Measurements from ENCODE around the gene SDR42E1.

- TF ChIP-seq NR3C1 (IDR thresholded peaks at IDR 0.05) (no peak), KDM5A (IDR thresholded peaks at IDR 0.05) (no peak), EP300 (IDR thresholded peaks at IDR 0.05) (no peak), BHLHE40 (IDR thresholded peaks at IDR 0.05; ENCODE audit: low read depth, low read length) (no peak), POLR2A (IDR thresholded peaks at IDR 0.05; ENCODE audit: low read length) (no peak), USF2 (IDR thresholded peaks at IDR 0.05) (no peak), REST (IDR thresholded peaks at IDR 0.05) (no peak), CHD2 (IDR thresholded peaks at IDR 0.05; ENCODE audit: low read length, partially characterized antibody) (no peak), RAD21 (conservative IDR thresholded peaks at IDR 0.05 in 1 of 2, IDR thresholded peaks at IDR 0.05 in 1 of 2) (no peak), CHD4 (IDR thresholded peaks at IDR 0.05; ENCODE audit: borderline replicate concordance) (no peak), RFX5 (IDR thresholded peaks at IDR 0.05) (no peak)
- TF ChIP-seq, protein P1, sequence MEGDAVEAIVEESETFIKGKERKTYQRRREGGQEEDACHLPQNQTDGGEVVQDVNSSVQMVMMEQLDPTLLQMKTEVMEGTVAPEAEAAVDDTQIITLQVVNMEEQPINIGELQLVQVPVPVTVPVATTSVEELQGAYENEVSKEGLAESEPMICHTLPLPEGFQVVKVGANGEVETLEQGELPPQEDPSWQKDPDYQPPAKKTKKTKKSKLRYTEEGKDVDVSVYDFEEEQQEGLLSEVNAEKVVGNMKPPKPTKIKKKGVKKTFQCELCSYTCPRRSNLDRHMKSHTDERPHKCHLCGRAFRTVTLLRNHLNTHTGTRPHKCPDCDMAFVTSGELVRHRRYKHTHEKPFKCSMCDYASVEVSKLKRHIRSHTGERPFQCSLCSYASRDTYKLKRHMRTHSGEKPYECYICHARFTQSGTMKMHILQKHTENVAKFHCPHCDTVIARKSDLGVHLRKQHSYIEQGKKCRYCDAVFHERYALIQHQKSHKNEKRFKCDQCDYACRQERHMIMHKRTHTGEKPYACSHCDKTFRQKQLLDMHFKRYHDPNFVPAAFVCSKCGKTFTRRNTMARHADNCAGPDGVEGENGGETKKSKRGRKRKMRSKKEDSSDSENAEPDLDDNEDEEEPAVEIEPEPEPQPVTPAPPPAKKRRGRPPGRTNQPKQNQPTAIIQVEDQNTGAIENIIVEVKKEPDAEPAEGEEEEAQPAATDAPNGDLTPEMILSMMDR (IDR thresholded peaks at IDR 0.05): no peak
Measured at GRCh38 chr16:81973737-81974136, 37.5 kb downstream of the SDR42E1 start.
